A673 (cell line): ENCODE measurements around the gene ALDOC. TPM values are rescaled to one million over a fixed set of nuclear protein-coding genes. Genes with fewer than 3 reads are reported as not detected.

Experiments used
- BruUV-seq: library from RNA; stranded (reverse); fragments of 400-500 nt; replicated peaks from 2 replicates; lab custom pipeline; 2021; lab: Mats Ljungman, UMichigan
- CTCF ChIA-PET: fragments of 300-600 bp; sonication (Branson Sonifier 250); formaldehyde crosslinking; loops from one replicate; lab custom pipeline; 2022; ENCODE audit warnings: antibody characterized with exemption; lab: Charles Lee
- POLR2A ChIA-PET: fragments of 300-600 bp; sonication (Branson Sonifier 250); formaldehyde crosslinking; loops from one replicate; lab custom pipeline; 2022; ENCODE audit warnings: antibody characterized with exemption; ENCODE audit not compliant: low non-redundant PET; lab: Charles Lee
- DNase-seq: peaks from one replicate; pipeline ENCODE4 v3.0.0-alpha.2; 2015; ENCODE audit warnings: low spot score
- H3K27ac ChIP-seq: fragments of 200-600 bp; sonication (generic); 2 replicates; pipeline ENCODE4 v1.5.1; 2016; ENCODE audit warnings: mixed run types, low read depth, mild to moderate bottlenecking, mixed read lengths, antibody characterized with exemption, low read length; ENCODE audit not compliant: poor library complexity, severe bottlenecking
- H3K27me3 ChIP-seq: fragments of 200-600 bp; sonication (generic); replicated peaks from 2 replicates; pipeline ENCODE4 v1.6.1; 2017; ENCODE audit warnings: mixed run types, low read depth, mild to moderate bottlenecking, mixed read lengths, antibody characterized with exemption, low read length; ENCODE audit not compliant: insufficient read depth, poor library complexity
- H3K36me3 ChIP-seq: fragments of 200-600 bp; sonication (generic); 2 replicates; pipeline ENCODE4 v1.6.1; 2016; ENCODE audit warnings: mixed run types, mild to moderate bottlenecking, mixed read lengths, antibody characterized with exemption, low read length; ENCODE audit not compliant: insufficient read depth, poor library complexity, severe bottlenecking
- H3K4me1 ChIP-seq: fragments of 200-600 bp; sonication (generic); 2 replicates; pipeline ENCODE4 v1.6.1; 2017; ENCODE audit warnings: mixed run types, mild to moderate bottlenecking, mixed read lengths, antibody characterized with exemption, low read length; ENCODE audit not compliant: insufficient read depth, poor library complexity, severe bottlenecking
- H3K4me3 ChIP-seq: fragments of 200-600 bp; sonication (generic); 2 replicates; pipeline ENCODE4 v1.5.1; 2016; ENCODE audit warnings: low read depth, mixed run types, mild to moderate bottlenecking, mixed read lengths, low read length; ENCODE audit not compliant: poor library complexity, severe bottlenecking
- H3K9me3 ChIP-seq: fragments of 200-600 bp; sonication (generic); 2 replicates; pipeline ENCODE4 v1.6.1; 2016; ENCODE audit warnings: mixed run types, low read depth, mild to moderate bottlenecking, mixed read lengths, antibody characterized with exemption, low read length; ENCODE audit not compliant: poor library complexity, severe bottlenecking
- EZH2 ChIP-seq: fragments of 200-600 bp; sonication (generic); IDR thresholded peaks from 2 replicates; pipeline ENCODE4 v1.6.1; 2017; ENCODE audit warnings: borderline replicate concordance, low read depth, mild to moderate bottlenecking, mixed read lengths, antibody characterized with exemption, low read length; ENCODE audit not compliant: poor library complexity, severe bottlenecking
- intact Hi-C: fragments of 100-400 bp; cut with micrococcal nuclease; formaldehyde crosslinking; loops from one replicate; pipeline ENCODE4 v1.10.0; 2022; ENCODE audit not compliant: unreplicated experiment
- total RNA-seq: library from RNA; stranded (reverse); gene quantifications from 2 replicates; pipeline ENCODE4 v1.2.3, GENCODE V29; 2021
- TF ChIP-seq, protein P1 (sequence below): fragments of 300-800, 200-600 bp; sonication (generic); conservative IDR thresholded peaks from 2 replicates; pipeline ENCODE4 v1.5.1; 2017; ENCODE audit warnings: low read depth, mild to moderate bottlenecking, antibody characterized with exemption, low read length, moderate library complexity, mixed read lengths

Gene ALDOC
- total RNA-seq, 1 experiment from 2014 or later = 9.7 TPM

DNA sequence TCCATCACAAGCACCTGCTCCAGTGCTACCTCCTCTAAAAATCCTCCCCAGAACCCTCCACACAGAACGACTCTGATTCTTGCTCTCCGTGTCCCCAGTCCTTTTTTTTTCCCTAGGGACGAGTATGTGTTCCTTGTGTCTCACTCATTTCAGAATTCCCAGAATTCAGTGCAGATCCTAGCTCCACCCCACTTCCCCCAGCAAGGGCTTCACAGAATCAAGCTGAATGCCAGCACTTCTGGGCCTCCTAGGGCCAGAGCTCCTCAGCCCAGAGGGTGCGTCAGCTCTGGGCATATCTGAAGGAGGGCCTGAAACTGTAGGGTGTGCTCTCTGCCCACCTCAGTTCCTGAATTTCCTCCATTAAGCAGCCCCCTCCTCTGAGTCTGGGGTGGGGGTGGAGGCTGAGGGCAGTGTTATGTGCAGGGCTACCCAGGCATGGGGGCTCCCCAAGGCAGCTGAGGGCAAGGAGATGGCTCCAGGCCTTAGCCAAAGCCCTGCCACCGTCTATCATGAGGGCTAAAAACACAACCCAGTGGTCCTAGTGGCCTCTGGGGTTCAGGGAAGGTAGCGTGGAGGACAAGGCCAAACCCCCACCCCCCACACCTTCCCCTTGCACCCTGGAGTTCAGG is 30.8 kb downstream of the ALDOC start:
- DNase-seq = peak; percentile 63
- no TSS peak for BruUV-seq
- POLR2A ChIA-PET = no interaction called here
- Histone ChIP-seq H3K9me3 (no peaks in the 10 kb centered on the region), H3K27ac (no peak overlapping the region), H3K4me3 (no peak overlapping the region), H3K36me3 (peaks cover 12% of the 10 kb centered on the region), H3K27me3 (no peaks in the 10 kb centered on the region), H3K4me1 (peaks cover 15% of the 10 kb centered on the region)
- TF ChIP-seq, protein P1, sequence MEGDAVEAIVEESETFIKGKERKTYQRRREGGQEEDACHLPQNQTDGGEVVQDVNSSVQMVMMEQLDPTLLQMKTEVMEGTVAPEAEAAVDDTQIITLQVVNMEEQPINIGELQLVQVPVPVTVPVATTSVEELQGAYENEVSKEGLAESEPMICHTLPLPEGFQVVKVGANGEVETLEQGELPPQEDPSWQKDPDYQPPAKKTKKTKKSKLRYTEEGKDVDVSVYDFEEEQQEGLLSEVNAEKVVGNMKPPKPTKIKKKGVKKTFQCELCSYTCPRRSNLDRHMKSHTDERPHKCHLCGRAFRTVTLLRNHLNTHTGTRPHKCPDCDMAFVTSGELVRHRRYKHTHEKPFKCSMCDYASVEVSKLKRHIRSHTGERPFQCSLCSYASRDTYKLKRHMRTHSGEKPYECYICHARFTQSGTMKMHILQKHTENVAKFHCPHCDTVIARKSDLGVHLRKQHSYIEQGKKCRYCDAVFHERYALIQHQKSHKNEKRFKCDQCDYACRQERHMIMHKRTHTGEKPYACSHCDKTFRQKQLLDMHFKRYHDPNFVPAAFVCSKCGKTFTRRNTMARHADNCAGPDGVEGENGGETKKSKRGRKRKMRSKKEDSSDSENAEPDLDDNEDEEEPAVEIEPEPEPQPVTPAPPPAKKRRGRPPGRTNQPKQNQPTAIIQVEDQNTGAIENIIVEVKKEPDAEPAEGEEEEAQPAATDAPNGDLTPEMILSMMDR = no peak
- intact Hi-C loops = no loop called here
- CTCF ChIA-PET = no interaction called here

DNA sequence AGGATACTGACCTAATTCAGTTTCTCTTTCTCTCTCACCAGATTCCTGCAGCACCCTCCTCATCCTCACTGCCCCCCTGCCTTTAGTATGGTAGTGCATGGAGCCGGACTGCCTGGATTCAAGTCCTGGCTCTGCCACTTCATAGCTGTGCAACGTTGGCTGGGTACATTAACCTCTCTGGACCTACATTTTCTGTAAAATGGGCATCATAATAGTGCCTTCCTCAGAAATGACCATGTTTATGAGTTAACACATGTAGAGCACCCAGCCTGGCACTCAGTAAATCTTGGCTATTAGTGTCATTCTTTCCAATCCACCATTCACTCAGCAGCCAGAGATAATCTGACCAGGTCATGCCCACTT is 31.6 kb downstream of the ALDOC start:
- POLR2A ChIA-PET = no interaction called here

DNA sequence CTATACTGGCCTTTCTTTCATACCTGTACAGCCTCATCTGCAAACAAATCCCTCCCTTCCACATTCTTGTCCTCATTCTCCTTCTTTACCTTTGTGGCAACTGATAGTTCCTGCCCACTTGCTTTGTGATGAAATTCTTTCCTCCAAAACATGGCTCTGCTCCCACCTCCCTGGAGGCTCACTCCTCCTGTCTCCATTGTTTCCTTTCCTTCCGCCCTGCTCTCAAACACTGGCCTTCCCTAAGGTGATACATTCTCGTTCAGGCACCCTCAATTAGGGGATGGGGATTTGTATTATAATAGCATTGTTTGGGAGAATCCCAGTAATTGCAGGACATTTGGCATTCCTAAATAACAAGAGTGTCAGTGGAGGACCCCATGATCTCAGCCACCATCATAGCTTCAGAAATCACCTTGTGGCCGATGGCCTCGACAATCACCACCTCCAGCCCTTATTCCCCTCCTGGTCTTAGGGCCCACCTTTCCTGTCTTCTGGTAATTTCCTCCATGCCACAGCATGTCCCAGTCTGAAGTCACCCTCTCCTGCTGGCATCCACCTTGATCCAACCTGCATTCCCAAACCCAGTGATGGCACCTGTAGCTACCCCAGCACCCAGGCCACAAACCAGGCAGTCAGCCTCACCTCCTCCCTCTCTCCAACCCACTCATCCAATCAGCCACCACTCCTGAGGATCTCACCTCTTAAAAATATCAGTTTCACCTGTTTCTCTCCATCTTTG is 32.1 kb downstream of the ALDOC start:
- H3K4me3 ChIP-seq = no peak overlapping the region
- H3K27ac ChIP-seq = no peak overlapping the region
- no peak for DNase-seq
- H3K4me1 ChIP-seq = peaks cover 5% of the 10 kb centered on the region
- TF ChIP-seq, protein P1 = no peak
- no peak for TF ChIP-seq EZH2
- H3K9me3 ChIP-seq = no peaks in the 10 kb centered on the region
- intact Hi-C loops = no loop called here
- peaks cover 12% of the 10 kb centered on the region for H3K36me3 ChIP-seq
- CTCF ChIA-PET = interaction anchor here (0.6 kb wide), 1 partner anchor 114 kb away, joined by 8 read pairs; no protein-coding TSS in a partner anchor
- no peaks in the 10 kb centered on the region for H3K27me3 ChIP-seq
- POLR2A ChIA-PET = no interaction called here
- no TSS peak for BruUV-seq

More for the DNA sequence above, 31.6 kb downstream of the ALDOC start:
- intact Hi-C loops = no loop called here
- Histone ChIP-seq H3K36me3 (peaks cover 12% of the 10 kb centered on the region), H3K9me3 (no peaks in the 10 kb centered on the region), H3K4me1 (peaks cover 10% of the 10 kb centered on the region), H3K27ac (no peak overlapping the region), H3K27me3 (no peaks in the 10 kb centered on the region), H3K4me3 (no peak overlapping the region)
- CTCF ChIA-PET = interaction anchor here (0.6 kb wide), 1 partner anchor 114 kb away, joined by 8 read pairs; no protein-coding TSS in a partner anchor
- no peak for TF ChIP-seq EZH2
- BruUV-seq = no TSS peak
- no peak for DNase-seq
